GM19395 (cell line): ENCODE data around the gene MAPK13.
"Not testable (repeated sequence)": the region's sequence is repeated elsewhere in the genome, so short reads cannot be mapped to it uniquely, and the experiment has no call there.

Experiments used
- ATAC-seq: cut with Tn5 transposase; IDR thresholded peaks from one replicate; pipeline ENCODE4 v1.9.1; 2021; ENCODE audit warnings: mild to moderate bottlenecking, moderate library complexity; ENCODE audit not compliant: unreplicated experiment

The MAPK13 gene

DNA sequence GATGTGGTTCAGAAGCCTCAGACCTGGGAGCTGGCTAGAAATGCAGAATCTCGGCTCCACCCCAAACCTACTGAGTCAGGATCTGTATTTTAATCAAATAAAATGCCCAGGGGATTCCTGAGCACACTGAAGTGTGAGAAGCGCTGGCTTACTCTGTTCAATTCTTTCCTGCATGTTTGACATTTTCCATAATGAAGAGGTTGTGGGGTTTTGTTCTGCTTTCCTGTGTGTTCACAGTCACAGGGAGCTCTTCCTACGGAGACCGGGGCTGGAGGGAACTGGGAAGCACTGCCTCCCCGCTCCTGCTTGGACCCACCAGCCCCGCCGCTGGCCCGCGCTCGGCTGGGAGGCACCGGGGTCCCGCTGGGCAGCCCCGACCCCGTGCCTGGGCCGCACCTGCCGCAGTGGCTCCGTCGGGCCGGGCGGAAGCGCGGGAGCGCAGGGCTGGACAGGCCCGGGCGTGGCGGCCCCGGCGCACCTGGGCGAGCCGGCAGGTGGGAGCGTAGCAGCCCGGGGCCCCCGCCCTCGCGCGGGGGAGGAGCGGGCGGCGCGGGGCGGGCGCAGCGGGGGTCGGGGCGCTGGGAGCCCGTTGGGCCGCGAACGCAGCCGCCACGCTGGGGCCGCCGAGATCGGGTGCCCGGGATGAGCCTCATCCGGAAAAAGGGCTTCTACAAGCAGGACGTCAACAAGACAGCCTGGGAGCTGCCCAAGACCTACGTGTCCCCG lies at the start of gene MAPK13:
TSS of gene MAPK13 (plus strand) at position 573 of the 726 bp plus-strand sequence. CDS start at position 643, 70 bp downstream.
- no peak for ATAC-seq

- ATAC-seq, result no peak
Measured at GRCh38 chr6:36082318-36082717, 48.0 kb upstream of the MAPK13 start.

DNA sequence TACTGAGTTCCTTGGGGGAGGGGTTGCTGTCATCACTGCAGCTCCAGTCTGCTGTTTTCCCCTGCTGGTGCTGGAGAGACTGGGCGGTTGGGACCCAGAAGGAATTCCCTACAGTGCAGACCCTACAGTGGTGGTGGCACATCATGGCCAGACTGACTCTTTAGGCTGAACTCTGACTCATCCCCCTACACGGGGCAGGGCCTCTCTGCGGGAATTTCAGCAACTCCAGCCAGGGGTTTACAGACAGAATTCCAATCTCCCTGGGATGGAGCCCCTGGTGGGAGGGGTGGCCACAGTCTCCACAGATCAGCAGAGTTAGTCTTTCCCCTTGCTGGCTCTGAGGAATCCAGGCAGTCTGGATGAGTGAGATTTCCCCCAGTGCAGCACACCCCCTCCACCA lies 46.9 kb upstream of the MAPK13 start:
- ATAC-seq, result no peak

DNA sequence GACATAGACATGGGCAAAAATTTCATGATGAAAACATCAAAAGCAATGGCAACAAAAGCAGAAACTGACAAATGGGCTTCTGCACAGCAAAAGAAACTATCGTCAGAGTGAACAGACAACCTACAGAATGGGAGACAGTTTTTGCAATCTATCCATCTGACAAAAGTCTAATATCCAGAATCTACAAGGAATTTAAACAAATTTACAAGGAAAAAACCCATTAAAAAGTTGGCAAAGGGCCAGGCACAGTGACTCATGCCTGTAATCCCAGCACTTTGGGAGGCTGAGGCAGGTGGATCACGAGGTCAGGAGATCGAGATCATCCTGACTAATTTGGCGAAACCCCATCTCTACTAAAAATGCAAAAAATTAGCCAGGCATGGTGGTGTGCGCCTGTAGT lies 42.1 kb upstream of the MAPK13 start:
- ATAC-seq, result not testable (repeated sequence)

DNA sequence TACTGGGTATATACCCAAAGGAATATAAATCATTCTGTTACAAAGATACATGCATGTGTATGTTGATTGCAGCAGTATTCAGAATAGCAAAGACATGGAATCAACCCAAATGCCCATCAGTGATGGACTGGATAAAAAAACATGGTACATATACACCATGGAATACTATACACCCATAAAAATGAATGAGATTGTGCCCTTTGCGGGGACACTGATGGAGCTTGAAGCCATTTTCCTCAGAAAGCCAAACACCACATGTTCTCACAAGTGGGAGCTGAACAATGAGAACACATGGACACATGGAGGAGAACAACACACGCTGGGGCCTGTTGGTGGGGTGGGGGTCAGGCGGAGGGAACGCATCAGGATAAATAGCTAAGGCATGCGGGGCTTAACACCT lies 41.3 kb upstream of the MAPK13 start:
- no peak for ATAC-seq

GRCh38 chr6:36094238-36094637 lies 36.1 kb upstream of the MAPK13 start:
- no peak for ATAC-seq

- no peak for ATAC-seq
Measured at GRCh38 chr6:36094753-36095496, 35.4 kb upstream of the MAPK13 start.

DNA sequence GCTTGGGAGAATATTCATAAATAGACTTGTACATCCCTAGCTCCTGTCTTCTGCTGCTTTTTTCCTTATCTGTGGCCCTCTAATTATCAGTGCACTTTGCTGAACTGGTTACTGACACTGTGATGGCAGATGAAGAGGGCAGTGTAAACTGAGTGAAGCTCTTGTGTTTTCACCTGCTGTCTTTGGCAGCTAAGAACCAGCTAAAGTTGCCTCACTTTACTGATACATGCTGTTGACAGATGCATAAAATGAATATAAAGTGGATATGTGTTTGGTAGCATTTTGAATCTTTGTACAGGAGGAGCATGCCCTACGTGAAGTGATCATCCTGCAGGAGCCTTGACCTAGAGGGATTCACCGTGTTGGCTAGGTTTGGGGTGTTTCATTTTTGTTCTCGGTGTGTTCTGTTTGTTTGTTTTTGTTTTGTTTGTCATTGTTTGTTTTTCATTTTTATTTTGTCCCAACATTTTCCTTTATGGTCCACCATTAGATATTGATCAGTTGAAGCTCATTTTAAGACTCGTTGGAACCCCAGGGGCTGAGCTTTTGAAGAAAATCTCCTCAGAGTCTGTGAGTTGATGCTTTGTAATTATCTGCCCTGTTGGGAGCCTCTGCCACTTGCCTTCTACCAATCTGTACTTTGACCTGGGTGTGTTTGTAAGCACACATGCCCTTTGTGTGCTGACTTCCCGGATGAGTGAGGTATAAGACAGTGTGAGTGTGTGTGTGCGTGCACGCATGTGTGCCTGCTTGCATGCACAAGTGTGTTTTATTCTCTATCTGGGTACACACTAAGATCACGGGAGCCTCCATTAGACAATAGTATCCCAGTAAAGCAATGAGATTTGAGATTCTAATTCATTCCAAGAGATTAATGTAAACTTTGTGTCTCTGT lies 34.6 kb upstream of the MAPK13 start:
- ATAC-seq, result no peak

DNA sequence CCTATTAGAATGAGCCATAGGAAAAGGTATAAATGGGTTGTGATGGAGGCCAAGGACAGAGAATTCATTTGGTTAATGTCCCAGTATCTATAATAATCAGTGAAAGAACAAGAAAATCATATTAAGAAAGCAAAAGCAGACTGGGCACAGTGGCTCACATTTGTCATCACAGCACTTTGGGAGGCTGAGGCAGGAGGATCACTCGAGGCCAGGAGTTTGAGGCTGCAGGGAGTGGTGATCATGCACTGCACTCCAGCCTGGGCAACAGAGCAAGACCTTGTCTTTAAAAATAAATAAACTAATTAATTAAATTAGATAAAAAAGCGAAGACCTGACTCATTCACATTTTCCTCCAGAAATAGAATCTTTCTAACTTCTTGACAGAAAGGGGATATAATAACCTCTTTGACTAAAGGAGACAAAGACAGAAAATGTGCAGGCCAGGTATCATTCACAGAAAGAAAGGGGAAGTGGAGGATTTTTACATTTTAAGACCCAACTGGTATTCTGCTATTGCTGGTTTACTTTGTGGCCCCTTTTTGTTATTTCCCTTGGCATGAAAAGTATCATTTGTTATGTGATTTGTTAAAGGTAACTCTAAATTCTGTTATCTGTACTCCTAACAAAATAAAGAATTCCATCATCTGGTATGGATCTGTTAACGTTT lies 31.9 kb upstream of the MAPK13 start:
- no peak for ATAC-seq

DNA sequence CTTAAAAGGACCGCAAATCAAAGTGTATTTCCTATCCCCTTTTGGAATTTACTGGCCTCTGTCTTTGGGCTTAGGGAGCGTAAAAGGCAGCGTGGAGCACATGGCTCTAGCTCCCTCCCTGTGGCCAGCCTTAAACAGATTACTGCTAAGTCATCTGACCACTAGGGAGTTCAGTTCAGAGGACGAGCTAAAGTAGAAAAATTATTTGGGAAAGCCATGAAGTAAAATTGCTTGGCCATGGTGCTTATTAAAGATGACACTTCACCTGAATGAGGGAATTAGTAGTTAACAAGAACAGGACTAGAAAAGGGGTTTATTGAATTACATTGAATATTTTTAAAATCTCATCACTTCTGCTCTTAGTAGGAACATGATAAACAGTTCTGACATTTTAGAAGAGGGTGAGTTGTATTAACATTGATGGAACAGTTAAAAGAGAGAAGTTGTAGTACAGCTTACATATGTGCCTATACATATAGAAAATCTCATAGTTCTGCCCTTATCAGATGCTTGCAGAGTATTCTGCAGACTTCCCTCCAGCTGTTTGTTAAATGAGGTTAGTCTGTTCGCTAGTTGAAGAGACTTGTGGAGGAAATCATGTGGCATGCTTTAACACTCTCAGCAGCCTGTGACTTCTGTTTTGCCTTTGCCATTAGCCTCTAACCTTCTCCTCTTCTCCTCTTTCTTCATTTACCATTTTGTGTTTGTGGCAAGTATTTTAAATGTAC lies 31.2 kb upstream of the MAPK13 start:
- no peak for ATAC-seq

DNA sequence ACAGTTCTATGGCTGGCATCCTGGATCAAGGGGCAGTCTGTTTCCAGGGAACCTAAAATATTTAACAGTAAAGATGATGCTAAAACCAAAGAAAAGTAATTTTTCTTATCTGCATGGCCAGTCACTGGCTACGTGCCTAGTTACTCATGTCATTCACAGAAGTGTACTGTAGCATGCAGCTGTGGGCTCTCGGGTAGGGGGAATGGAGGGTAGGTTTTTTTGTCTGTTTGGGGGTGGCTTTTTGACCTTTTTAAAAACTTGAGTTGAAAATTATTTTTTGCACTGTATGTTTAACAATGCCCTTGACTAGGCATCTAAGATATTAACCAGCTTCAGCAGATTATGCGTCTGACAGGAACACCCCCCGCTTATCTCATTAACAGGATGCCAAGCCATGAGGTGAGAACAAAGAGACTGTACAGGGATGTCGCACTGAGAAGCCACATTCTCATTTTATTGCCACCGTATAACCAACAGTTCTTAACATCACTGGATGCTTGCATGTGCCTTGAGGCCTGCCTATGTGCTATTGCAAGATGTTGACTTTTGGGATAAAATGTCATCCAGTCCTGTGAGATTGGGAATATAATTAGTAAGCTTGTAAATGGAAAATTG lies 30.3 kb upstream of the MAPK13 start:
- no peak for ATAC-seq

DNA sequence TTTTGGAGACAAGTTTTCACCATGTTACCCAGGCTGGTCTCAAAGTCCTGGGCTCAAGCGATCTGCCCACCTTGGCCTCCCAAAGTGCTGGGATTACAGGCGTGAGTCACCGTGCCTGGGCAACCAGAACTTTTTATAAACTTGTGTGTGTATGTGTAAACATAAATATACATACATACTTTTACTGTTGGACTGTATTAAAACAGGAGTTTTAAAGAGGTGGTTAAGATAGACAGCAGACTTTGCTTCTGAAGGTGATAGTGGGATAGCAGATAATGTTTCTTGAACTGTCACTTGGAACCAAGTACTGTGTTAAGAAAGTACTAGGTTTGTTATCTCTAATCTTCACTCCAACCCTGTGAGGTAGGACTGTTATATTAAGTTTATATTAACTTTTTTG lies 28.6 kb upstream of the MAPK13 start:
- ATAC-seq, result no peak

- no peak for ATAC-seq
Measured at GRCh38 chr6:36102853-36103252, 27.5 kb upstream of the MAPK13 start.

- ATAC-seq, result no peak
Measured at GRCh38 chr6:36104836-36105235, 25.5 kb upstream of the MAPK13 start.

- ATAC-seq, result no peak
Measured at GRCh38 chr6:36109092-36109491, 21.2 kb upstream of the MAPK13 start.

DNA sequence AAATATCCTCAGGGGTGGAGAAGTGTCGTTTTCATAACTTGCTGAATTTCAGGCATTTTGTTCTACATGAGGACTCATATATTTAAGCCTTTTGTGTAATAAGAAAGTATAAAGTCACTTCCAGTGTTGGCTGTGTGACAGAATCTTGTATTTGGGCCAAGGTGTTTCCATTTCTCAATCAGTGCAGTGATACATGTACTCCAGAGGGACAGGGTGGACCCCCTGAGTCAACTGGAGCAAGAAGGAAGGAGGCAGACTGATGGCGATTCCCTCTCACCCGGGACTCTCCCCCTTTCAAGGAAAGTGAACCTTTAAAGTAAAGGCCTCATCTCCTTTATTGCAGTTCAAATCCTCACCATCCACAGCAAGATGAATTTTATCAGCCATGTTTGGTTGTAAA lies 20.3 kb upstream of the MAPK13 start:
- ATAC-seq, result no peak

- ATAC-seq, result no peak
Measured at GRCh38 chr6:36110863-36111262, 19.4 kb upstream of the MAPK13 start.

- no peak for ATAC-seq
Measured at GRCh38 chr6:36111526-36111925, 18.8 kb upstream of the MAPK13 start.

DNA sequence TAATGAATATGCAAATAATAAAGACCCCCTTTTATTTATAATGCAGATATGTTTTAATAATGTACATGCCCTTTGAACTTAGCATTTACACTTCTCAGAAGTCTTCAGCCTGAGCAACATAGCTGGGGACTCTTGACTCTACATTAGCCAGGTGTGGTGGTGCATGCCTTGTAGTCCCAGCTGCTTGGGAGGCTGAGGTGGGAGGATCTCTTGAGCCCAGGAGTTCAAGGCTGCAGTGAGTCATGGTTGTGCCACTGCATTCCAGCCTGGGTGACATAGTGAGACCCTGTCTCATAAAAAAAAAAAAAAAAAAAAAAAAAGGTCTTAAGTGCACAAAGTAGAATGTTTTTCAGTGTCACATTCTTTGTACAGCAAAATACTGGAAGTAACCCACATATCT lies 17.3 kb upstream of the MAPK13 start:
- ATAC-seq, result no peak

- ATAC-seq, result no peak
Measured at GRCh38 chr6:36113703-36114102, 16.6 kb upstream of the MAPK13 start.
